BJ (cell line): ENCODE results near the gene OR8G5. TPM values are rescaled to one million over a fixed set of nuclear protein-coding genes. Genes with fewer than 3 reads are reported as not detected.

Experiments
- CTCF ChIA-PET: fragments of 350-600 bp; formaldehyde crosslinking; extraction: SDS; loops from one replicate; lab custom pipeline; 2021; ENCODE audit warnings: antibody characterized with exemption, inconsistent platforms; lab: Yijun Ruan, JAX
- POLR2A ChIA-PET: fragments of 300-600 bp; sonication (Branson Sonifier 250); formaldehyde crosslinking; extraction: SDS; loops from one replicate; lab custom pipeline; 2021; ENCODE audit warnings: antibody characterized with exemption; lab: Charles Lee
- DNase-seq: peaks from one replicate; pipeline ENCODE4 v3.0.0-alpha.2; 2011; ENCODE audit warnings: low read depth
- H3K27me3 ChIP-seq: 2 replicates; pipeline ENCODE4 v1.6.0; 2011; ENCODE audit warnings: low read length; ENCODE audit not compliant: control insufficient read depth, insufficient read depth
- H3K36me3 ChIP-seq: 2 replicates; pipeline ENCODE4 v1.5.1; 2011; ENCODE audit warnings: low read length; ENCODE audit not compliant: control insufficient read depth, insufficient read depth
- H3K4me3 ChIP-seq: 2 replicates; pipeline ENCODE4 v1.5.1; 2011; ENCODE audit warnings: low read depth, mild to moderate bottlenecking, control low read depth, low read length
- polyA plus RNA-seq: library from polyadenylated mRNA; depleted of rRNA; stranded (reverse); fragments of >200 nt; gene quantifications from 2 replicates; pipeline ENCODE4 v1.2.3, GENCODE V29; 2011
- TF ChIP-seq, protein P1 (sequence below): IDR thresholded peaks from 2 replicates; pipeline ENCODE4 v1.5.1; 2011; ENCODE audit warnings: low read depth, mild to moderate bottlenecking, control low read depth, inconsistent platforms, low read length, moderate library complexity; ENCODE audit not compliant: insufficient read depth

Gene OR8G5
- polyA plus RNA-seq, 1 experiment: not detected

DNA sequence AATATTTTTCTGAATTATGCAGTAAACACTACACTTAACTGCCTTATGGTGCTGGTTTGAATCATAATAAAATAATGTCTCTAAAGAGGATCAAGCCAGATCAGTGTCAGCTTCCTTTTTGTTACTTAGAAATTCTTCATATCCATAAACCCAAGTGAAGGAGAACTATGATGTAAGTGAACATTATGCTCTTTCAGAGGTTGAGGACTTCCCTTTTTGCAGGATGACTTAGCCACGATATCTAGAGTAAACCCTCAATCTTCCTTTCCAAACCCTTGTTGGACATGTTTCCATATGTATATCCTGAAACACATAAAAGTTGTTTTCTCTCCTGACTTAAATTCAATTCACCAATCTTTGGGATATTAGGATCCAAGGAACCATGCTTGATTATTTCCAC is 38.5 kb downstream of the OR8G5 start:
- no peaks in the 10 kb centered on the region for H3K27me3 ChIP-seq
- DNase-seq: no peak
- TF ChIP-seq, protein P1, sequence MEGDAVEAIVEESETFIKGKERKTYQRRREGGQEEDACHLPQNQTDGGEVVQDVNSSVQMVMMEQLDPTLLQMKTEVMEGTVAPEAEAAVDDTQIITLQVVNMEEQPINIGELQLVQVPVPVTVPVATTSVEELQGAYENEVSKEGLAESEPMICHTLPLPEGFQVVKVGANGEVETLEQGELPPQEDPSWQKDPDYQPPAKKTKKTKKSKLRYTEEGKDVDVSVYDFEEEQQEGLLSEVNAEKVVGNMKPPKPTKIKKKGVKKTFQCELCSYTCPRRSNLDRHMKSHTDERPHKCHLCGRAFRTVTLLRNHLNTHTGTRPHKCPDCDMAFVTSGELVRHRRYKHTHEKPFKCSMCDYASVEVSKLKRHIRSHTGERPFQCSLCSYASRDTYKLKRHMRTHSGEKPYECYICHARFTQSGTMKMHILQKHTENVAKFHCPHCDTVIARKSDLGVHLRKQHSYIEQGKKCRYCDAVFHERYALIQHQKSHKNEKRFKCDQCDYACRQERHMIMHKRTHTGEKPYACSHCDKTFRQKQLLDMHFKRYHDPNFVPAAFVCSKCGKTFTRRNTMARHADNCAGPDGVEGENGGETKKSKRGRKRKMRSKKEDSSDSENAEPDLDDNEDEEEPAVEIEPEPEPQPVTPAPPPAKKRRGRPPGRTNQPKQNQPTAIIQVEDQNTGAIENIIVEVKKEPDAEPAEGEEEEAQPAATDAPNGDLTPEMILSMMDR: no peak
- no peaks in the 10 kb centered on the region for H3K36me3 ChIP-seq
- H3K4me3 ChIP-seq: no peak overlapping the region
- ChIA-PET CTCF (no interaction called here), POLR2A (no interaction called here)

DNA sequence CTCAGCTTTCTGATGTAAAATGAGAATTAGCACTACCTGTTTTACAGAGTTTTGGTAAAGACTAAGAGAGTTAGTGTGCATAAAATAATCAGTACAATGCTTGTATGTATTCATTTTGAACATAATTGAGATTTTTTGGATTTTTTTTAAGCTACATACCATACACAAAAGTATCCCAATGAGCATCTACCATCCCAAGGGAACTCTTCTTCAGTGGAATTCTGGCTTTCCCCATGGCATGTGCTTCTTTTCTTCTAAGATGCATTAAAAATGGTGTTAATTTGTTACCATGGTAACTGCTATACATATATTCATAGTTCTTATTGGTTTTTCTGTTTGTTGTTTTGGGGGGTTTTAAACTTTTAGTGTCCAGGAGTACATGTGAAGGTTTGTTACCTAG is 39.8 kb downstream of the OR8G5 start:
- TF ChIP-seq, protein P1: no peak
- Histone ChIP-seq H3K4me3 (no peak overlapping the region), H3K36me3 (no peaks in the 10 kb centered on the region), H3K27me3 (no peaks in the 10 kb centered on the region)
- no peak for DNase-seq
- ChIA-PET POLR2A (no interaction called here), CTCF (interaction anchor here (0.6 kb wide), 1 partner anchor 13 kb away, joined by 3 read pairs; no protein-coding TSS in a partner anchor)

DNA sequence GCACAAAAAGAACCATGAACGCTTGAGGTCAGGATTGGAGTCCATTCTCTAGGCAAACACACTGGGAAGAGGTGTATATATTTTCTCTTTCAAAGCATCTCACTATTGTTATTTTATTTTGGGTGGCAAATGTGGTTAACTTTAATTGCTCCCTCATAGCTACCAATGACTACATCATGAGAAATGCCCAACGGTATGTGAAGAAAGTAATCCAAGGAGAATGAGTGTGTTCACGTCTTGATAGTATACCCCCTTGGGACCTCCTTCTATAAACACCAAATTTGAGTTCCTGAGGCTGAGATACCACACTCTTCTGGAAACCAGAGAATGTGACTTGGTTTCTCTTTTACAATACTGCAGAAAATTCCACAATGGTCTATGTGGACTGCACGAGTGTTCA is 41.7 kb downstream of the OR8G5 start:
- ChIA-PET CTCF (no interaction called here), POLR2A (no interaction called here)
- DNase-seq: no peak
- Histone ChIP-seq H3K36me3 (no peaks in the 10 kb centered on the region), H3K4me3 (no peak overlapping the region), H3K27me3 (no peaks in the 10 kb centered on the region)
- TF ChIP-seq, protein P1: no peak

DNA sequence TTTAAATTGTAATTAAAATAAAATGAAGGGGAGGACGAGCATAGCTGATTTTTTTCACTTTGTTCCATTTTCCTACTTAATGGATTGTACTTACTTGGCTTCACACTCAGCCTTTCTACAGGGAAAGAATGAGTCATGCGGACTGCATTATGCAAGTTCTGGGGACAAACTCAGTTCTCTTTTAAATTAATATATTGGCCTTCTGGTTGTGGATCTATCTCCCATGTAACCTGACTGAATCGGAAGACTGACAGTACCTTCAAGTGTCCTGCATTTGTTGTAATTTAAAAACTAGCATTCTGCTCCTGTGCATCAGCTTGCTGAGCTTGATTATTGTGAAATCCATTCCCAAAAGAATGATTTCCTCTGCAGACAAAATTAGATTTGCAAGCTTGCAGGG is 45.4 kb downstream of the OR8G5 start:
- POLR2A ChIA-PET: interaction anchor here (0.6 kb wide), 1 partner anchor 1172 kb away, joined by 4 read pairs; no protein-coding TSS in a partner anchor
- Histone ChIP-seq H3K27me3 (no peaks in the 10 kb centered on the region), H3K4me3 (no peak overlapping the region), H3K36me3 (no peaks in the 10 kb centered on the region)
- TF ChIP-seq, protein P1: no peak
- CTCF ChIA-PET: no interaction called here
- no peak for DNase-seq

DNA sequence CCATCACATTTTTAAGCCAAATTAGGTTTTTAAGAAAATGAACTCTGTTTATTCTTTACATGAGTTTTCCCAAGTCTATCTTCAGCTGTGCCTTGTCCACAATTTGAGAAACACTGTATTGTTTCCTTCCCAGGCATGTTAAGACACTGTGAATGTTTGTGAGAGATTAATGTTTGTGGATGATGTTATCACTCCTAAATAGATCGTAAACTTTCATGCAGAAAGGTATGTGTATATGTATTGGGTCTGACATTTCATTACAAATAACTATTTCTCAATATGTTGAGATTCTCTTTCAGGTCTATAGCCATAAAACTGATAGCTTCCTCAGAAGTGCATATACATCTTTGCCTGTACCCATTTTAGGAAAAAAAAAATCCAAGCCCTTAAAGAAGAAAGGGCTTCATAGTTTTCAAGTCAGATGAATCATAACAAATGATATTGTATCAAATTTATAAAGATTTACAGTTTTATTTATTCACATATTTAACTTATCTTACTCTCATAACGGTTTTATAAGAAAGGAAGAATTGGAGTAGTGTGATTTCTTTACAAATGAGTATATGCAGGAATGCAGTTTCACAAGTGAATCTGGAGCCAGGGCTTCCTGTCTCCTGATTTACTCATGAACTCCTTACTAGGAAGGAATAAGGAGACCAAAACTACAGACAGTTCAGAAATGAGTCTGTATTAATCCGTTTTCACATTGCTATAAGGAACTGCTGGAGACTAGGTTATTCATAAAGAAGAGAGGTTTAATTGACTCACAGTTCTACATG is 46.4 kb downstream of the OR8G5 start:
- ChIA-PET POLR2A (interaction anchor here (0.6 kb wide), 1 partner anchor 1171 kb away, joined by 4 read pairs; no protein-coding TSS in a partner anchor), CTCF (no interaction called here)
- Histone ChIP-seq H3K4me3 (no peak overlapping the region), H3K36me3 (no peaks in the 10 kb centered on the region), H3K27me3 (no peaks in the 10 kb centered on the region)
- DNase-seq: no peak
- TF ChIP-seq, protein P1: no peak
